ENCODE measurements around the gene ACOXL. TPM values are rescaled to one million over a fixed set of nuclear protein-coding genes. Genes with fewer than 3 reads are reported as not detected.
"Not testable (repeated sequence)": the region's sequence is repeated elsewhere in the genome, so short reads cannot be mapped to it uniquely, and the experiment has no call there.

Gene ACOXL
- total RNA-seq, 2 experiments from 2014 or later, result not detected

GRCh38 chr2:110688594-110689091, 43.7 kb upstream of the ACOXL start:
- Mint-ChIP-seq H3K4me1 (ENCODE audit: low read depth) (no peaks in the 10 kb centered on the region), H3K9me3 (peaks cover 2% of the 10 kb centered on the region), H3K4me3 (no peak overlapping the region), H3K27ac (no peak overlapping the region), H3K36me3 (ENCODE audit: low read depth) (no peaks in the 10 kb centered on the region), H3K27me3 (peaks cover 11% of the 10 kb centered on the region)
- TF ChIP-seq CTCF (IDR thresholded peaks at IDR 0.05), result no peak
- H3K9me3 ChIP-seq (ENCODE audit: control insufficient read depth in 1 of 2, insufficient read depth in 1 of 2, low read length in 2 of 2), result peaks cover 0 to 5% of the 10 kb centered on the region in 2 experiments
- H3K4me1 ChIP-seq (ENCODE audit: insufficient read depth, low read length), result no peaks in the 10 kb centered on the region
- H3K4me3 ChIP-seq (ENCODE audit: low read length), result no peak overlapping the region
- intact Hi-C loops (cut with DNase I, micrococcal nuclease), result no loop called here
- ChIA-PET CTCF (no interaction called here), POLR2A (no interaction called here)
- no peak for DNase-seq
- no peak for ATAC-seq (ENCODE audit: poor library complexity)
- no peak overlapping the region for H3K27ac ChIP-seq (ENCODE audit: low read depth in 1 of 2, low read length in 2 of 2)
- peaks cover 0 to 7% of the 10 kb centered on the region in 2 experiments for H3K27me3 ChIP-seq (ENCODE audit: control insufficient read depth in 1 of 2, insufficient read depth in 2 of 2, low read length in 2 of 2)
- H3K36me3 ChIP-seq (ENCODE audit: insufficient read depth, low read length), result no peaks in the 10 kb centered on the region

GRCh38 chr2:110690083-110690965, 42.0 kb upstream of the ACOXL start:
- Mint-ChIP-seq H3K27me3 (peaks cover 20% of the 10 kb centered on the region), H3K4me1 (ENCODE audit: low read depth) (no peaks in the 10 kb centered on the region), H3K4me3 (no peak overlapping the region), H3K9me3 (peaks cover 2% of the 10 kb centered on the region), H3K36me3 (ENCODE audit: low read depth) (no peaks in the 10 kb centered on the region), H3K27ac (no peak overlapping the region)
- H3K4me3 ChIP-seq (ENCODE audit: low read length), result no peak overlapping the region
- intact Hi-C loops (cut with DNase I, micrococcal nuclease), result no loop called here
- no peak overlapping the region for H3K27ac ChIP-seq (ENCODE audit: low read depth in 1 of 2, low read length in 2 of 2)
- H3K27me3 ChIP-seq (ENCODE audit: control insufficient read depth in 1 of 2, insufficient read depth in 2 of 2, low read length in 2 of 2), result peaks cover 0 to 12% of the 10 kb centered on the region in 2 experiments
- no peaks in the 10 kb centered on the region for H3K36me3 ChIP-seq (ENCODE audit: insufficient read depth, low read length)
- ATAC-seq (ENCODE audit: poor library complexity) (no peak), DNase-seq (no peak)
- no peak for TF ChIP-seq CTCF (IDR thresholded peaks at IDR 0.05)
- no peaks in the 10 kb centered on the region for H3K4me1 ChIP-seq (ENCODE audit: insufficient read depth, low read length)
- peaks cover 0 to 5% of the 10 kb centered on the region in 2 experiments for H3K9me3 ChIP-seq (ENCODE audit: control insufficient read depth in 1 of 2, insufficient read depth in 1 of 2, low read length in 2 of 2)
- ChIA-PET POLR2A (no interaction called here), CTCF (no interaction called here)

GRCh38 chr2:110691612-110692258, 40.6 kb upstream of the ACOXL start:
- intact Hi-C loops (cut with DNase I, micrococcal nuclease), result no loop called here
- Histone ChIP-seq H3K4me3 (ENCODE audit: low read length) (no peak overlapping the region), H3K4me1 (ENCODE audit: insufficient read depth, low read length) (no peaks in the 10 kb centered on the region), H3K27me3 (ENCODE audit: control insufficient read depth in 1 of 2, insufficient read depth in 2 of 2, low read length in 2 of 2) (peaks cover 0 to 12% of the 10 kb centered on the region in 2 experiments), H3K9me3 (ENCODE audit: control insufficient read depth in 1 of 2, insufficient read depth in 1 of 2, low read length in 2 of 2) (peaks cover 0 to 1% of the 10 kb centered on the region in 2 experiments), H3K27ac (ENCODE audit: low read depth in 1 of 2, low read length in 2 of 2) (no peak overlapping the region), H3K36me3 (ENCODE audit: insufficient read depth, low read length) (no peaks in the 10 kb centered on the region)
- H3K4me3 Mint-ChIP-seq, result no peak overlapping the region
- H3K4me1 Mint-ChIP-seq (ENCODE audit: low read depth), result no peaks in the 10 kb centered on the region
- no peak for ATAC-seq (ENCODE audit: poor library complexity)
- DNase-seq, result no peak
- peaks cover 2% of the 10 kb centered on the region for H3K9me3 Mint-ChIP-seq
- CTCF ChIA-PET, result no interaction called here
- no peak for TF ChIP-seq CTCF (IDR thresholded peaks at IDR 0.05)
- no peak overlapping the region for H3K27ac Mint-ChIP-seq
- H3K27me3 Mint-ChIP-seq, result peaks cover 22% of the 10 kb centered on the region
- POLR2A ChIA-PET, result no interaction called here
- no peaks in the 10 kb centered on the region for H3K36me3 Mint-ChIP-seq (ENCODE audit: low read depth)

GRCh38 chr2:110695146-110695898, 37.1 kb upstream of the ACOXL start:
- H3K9me3 ChIP-seq (ENCODE audit: control insufficient read depth in 1 of 2, insufficient read depth in 1 of 2, low read length in 2 of 2); H3K4me1 ChIP-seq (ENCODE audit: insufficient read depth, low read length); POLR2A ChIA-PET; DNase-seq; H3K36me3 ChIP-seq (ENCODE audit: insufficient read depth, low read length); H3K9me3 Mint-ChIP-seq; H3K27ac ChIP-seq (ENCODE audit: low read depth in 1 of 2, low read length in 2 of 2); intact Hi-C loops (cut with DNase I, micrococcal nuclease); H3K4me1 Mint-ChIP-seq (ENCODE audit: low read depth); H3K27me3 ChIP-seq (ENCODE audit: control insufficient read depth in 1 of 2, insufficient read depth in 2 of 2, low read length in 2 of 2); H3K27ac Mint-ChIP-seq; H3K4me3 ChIP-seq (ENCODE audit: low read length); H3K4me3 Mint-ChIP-seq; ATAC-seq (ENCODE audit: poor library complexity); H3K36me3 Mint-ChIP-seq (ENCODE audit: low read depth): not testable (repeated sequence)
- peaks cover 30% of the 10 kb centered on the region for H3K27me3 Mint-ChIP-seq
- CTCF ChIA-PET, result interaction anchor here (0.6 kb wide), 1 partner anchor 1137 kb away, joined by 4 read pairs; no protein-coding TSS in a partner anchor

Measured in CD4-positive, alpha-beta T cell (primary cell).